Liver (tissue), 9 donors: ENCODE data around the gene CRIP1. TPM values are rescaled to one million over a fixed set of nuclear protein-coding genes. Genes with fewer than 3 reads are reported as not detected.

ENCODE experiments used
- DNase-seq: peaks from one replicate; pipeline ENCODE4 v3.0.0-alpha.2; 2017; ENCODE audit warnings: low spot score
- H3K27ac ChIP-seq, 2 donors: one replicate each; pipeline ENCODE4 v1.7.0; 2013; ENCODE audit warnings: inconsistent platforms in 2 of 2, low read length in 2 of 2, control low read depth in 1 of 2, low read depth in 1 of 2, mild to moderate bottlenecking in 1 of 2
- H3K27me3 ChIP-seq, 4 donors: one replicate each; pipeline versions ENCODE4 v1.6.1 to v1.7.0; 2013; ENCODE audit warnings: low read length in 3 of 4, inconsistent platforms in 1 of 4, mild to moderate bottlenecking in 1 of 4, moderate library complexity in 1 of 4; ENCODE audit not compliant: control insufficient read depth in 4 of 4, insufficient read depth in 4 of 4
- H3K36me3 ChIP-seq, 4 donors: one replicate each; pipeline versions ENCODE4 v1.6.1 to v1.7.0; 2013; ENCODE audit warnings: low read length in 3 of 4, mild to moderate bottlenecking in 3 of 4, low read depth in 1 of 4, moderate library complexity in 1 of 4; ENCODE audit not compliant: control insufficient read depth in 4 of 4, insufficient read depth in 3 of 4
- H3K4me1 ChIP-seq, 4 donors: one replicate each; pipeline versions ENCODE4 v1.6.1 to v1.7.0; 2013; ENCODE audit warnings: low read length in 3 of 4, mild to moderate bottlenecking in 3 of 4, moderate library complexity in 1 of 4; ENCODE audit not compliant: control insufficient read depth in 4 of 4, insufficient read depth in 4 of 4
- H3K4me3 ChIP-seq, 3 donors: one replicate each; pipeline versions ENCODE4 v1.6.1 to v1.7.0; 2013; ENCODE audit warnings: low read length in 3 of 3, control low read depth in 1 of 3, low read depth in 1 of 3, mild to moderate bottlenecking in 1 of 3
- H3K9ac ChIP-seq, 2 donors: one replicate each; pipeline ENCODE4 v1.7.0; 2013; ENCODE audit warnings: low read length in 2 of 2, mild to moderate bottlenecking in 2 of 2, moderate library complexity in 2 of 2, control low read depth in 1 of 2, low read depth in 1 of 2
- H3K9me3 ChIP-seq, 4 donors: one replicate each; pipeline versions ENCODE4 v1.6.1 to v1.7.0; 2013; ENCODE audit warnings: low read length in 3 of 4; ENCODE audit not compliant: control insufficient read depth in 4 of 4
- EGR1 ChIP-seq, 2 donors: IDR thresholded peaks; 2 replicates each; pipeline ENCODE4 v1.6.1; 2016 to 2018; ENCODE audit warnings: antibody characterized with exemption in 2 of 2, low read depth in 2 of 2
- FOXA1 ChIP-seq: IDR thresholded peaks from 2 replicates; pipeline ENCODE4 v1.6.1; 2016; ENCODE audit warnings: antibody characterized with exemption
- FOXA2 ChIP-seq: IDR thresholded peaks from 2 replicates; pipeline ENCODE4 v1.6.1; 2016; ENCODE audit warnings: antibody characterized with exemption
- GABPA ChIP-seq, 2 donors: IDR thresholded peaks in 1 of 2; conservative IDR thresholded peaks in 1 of 2; 2 replicates each; pipeline ENCODE4 v1.6.1; 2016; ENCODE audit warnings: antibody characterized with exemption in 2 of 2, mild to moderate bottlenecking in 1 of 2, moderate library complexity in 1 of 2
- HNF4A ChIP-seq, 2 donors: conservative IDR thresholded peaks; 2 replicates each; pipeline ENCODE4 v1.6.1; 2016; ENCODE audit warnings: antibody characterized with exemption in 2 of 2, mild to moderate bottlenecking in 2 of 2
- HNF4G ChIP-seq: IDR thresholded peaks from 2 replicates; pipeline ENCODE4 v1.6.1; 2016; ENCODE audit warnings: antibody characterized with exemption
- JUND ChIP-seq, 2 donors: IDR thresholded peaks; 2 replicates each; pipeline ENCODE4 v1.6.1; 2016; ENCODE audit warnings: antibody characterized with exemption in 2 of 2
- NR2F2 ChIP-seq: IDR thresholded peaks from 2 replicates; pipeline ENCODE4 v1.6.1; 2016; ENCODE audit warnings: antibody characterized with exemption
- RAD21 ChIP-seq, 2 donors: IDR thresholded peaks; 2 replicates each; pipeline ENCODE4 v1.6.1; 2016; ENCODE audit warnings: antibody characterized with exemption in 2 of 2, mild to moderate bottlenecking in 2 of 2
- RXRA ChIP-seq, 2 donors: IDR thresholded peaks; 2 replicates each; pipeline ENCODE4 v1.6.1; 2017 to 2018; ENCODE audit warnings: antibody characterized with exemption in 2 of 2, mild to moderate bottlenecking in 1 of 2
- SP1 ChIP-seq: IDR thresholded peaks from 2 replicates; pipeline ENCODE4 v1.6.1; 2018; ENCODE audit warnings: antibody characterized with exemption, mild to moderate bottlenecking
- TAF1 ChIP-seq: conservative IDR thresholded peaks from 2 replicates; pipeline ENCODE4 v1.6.1; 2016; ENCODE audit warnings: antibody characterized with exemption, mild to moderate bottlenecking
- YY1 ChIP-seq: IDR thresholded peaks from 2 replicates; pipeline ENCODE4 v1.6.1; 2016; ENCODE audit warnings: antibody characterized with exemption, mild to moderate bottlenecking
- WGBS: extraction: QIAGEN DNeasy Blood & Tissue Kit; methylation state at CpG from one replicate; pipeline ENCODE4 v1.1.7; 2013; 5-methylcytosine and 5-hydroxymethylcytosine counted together
- polyA plus RNA-seq, 2 donors: library from polyadenylated mRNA; stranded (reverse) in 1 of 2; unstranded in 1 of 2; fragments of 200-250 nt in 1 of 2; fragments of >200 nt in 1 of 2; fragmentation: Nextera tagmentation in 1 of 2; extraction: Ambion mirVana in 1 of 2; gene quantifications; one replicate each; pipeline versions ENCODE4 v1.2.1 to v1.2.3, GENCODE V29; 2013 to 2015
- total RNA-seq, 2 donors: library from RNA; depleted of rRNA; stranded (reverse); fragments of >200 nt; gene quantifications; one replicate each; pipeline ENCODE4 v1.2.3, GENCODE V29; 2014
- TF ChIP-seq, protein P1 (sequence below): fragments of 150-350 bp; IDR thresholded peaks from 2 replicates; pipeline ENCODE4 v1.5.1; 2017; ENCODE audit warnings: improper control_type of control experiment, low read depth, low read length; ENCODE audit not compliant: missing input control
- TF ChIP-seq, protein P2 (sequence below): IDR thresholded peaks from 2 replicates; pipeline ENCODE4 v1.6.1; 2016; ENCODE audit warnings: antibody characterized with exemption, mild to moderate bottlenecking
- TF ChIP-seq, protein P3 (sequence below): IDR thresholded peaks from 2 replicates; pipeline ENCODE4 v1.6.1; 2016; ENCODE audit warnings: antibody characterized with exemption
- TF ChIP-seq, protein P4 (sequence below): IDR thresholded peaks from 2 replicates; pipeline ENCODE4 v1.6.1; 2016; ENCODE audit warnings: antibody characterized with exemption
- TF ChIP-seq, protein P5 (sequence below): IDR thresholded peaks from 2 replicates; pipeline ENCODE4 v1.6.1; 2016; ENCODE audit warnings: antibody characterized with exemption
- donor health status: healthy.
- donor health status: healthy.
- donor health status: healthy.
- donor health status: healthy.
- donor health status: healthy.

Gene CRIP1
- total and polyA plus RNA-seq, 4 donors: 1.4 to 11.4 (median 3.9) TPM

DNA sequence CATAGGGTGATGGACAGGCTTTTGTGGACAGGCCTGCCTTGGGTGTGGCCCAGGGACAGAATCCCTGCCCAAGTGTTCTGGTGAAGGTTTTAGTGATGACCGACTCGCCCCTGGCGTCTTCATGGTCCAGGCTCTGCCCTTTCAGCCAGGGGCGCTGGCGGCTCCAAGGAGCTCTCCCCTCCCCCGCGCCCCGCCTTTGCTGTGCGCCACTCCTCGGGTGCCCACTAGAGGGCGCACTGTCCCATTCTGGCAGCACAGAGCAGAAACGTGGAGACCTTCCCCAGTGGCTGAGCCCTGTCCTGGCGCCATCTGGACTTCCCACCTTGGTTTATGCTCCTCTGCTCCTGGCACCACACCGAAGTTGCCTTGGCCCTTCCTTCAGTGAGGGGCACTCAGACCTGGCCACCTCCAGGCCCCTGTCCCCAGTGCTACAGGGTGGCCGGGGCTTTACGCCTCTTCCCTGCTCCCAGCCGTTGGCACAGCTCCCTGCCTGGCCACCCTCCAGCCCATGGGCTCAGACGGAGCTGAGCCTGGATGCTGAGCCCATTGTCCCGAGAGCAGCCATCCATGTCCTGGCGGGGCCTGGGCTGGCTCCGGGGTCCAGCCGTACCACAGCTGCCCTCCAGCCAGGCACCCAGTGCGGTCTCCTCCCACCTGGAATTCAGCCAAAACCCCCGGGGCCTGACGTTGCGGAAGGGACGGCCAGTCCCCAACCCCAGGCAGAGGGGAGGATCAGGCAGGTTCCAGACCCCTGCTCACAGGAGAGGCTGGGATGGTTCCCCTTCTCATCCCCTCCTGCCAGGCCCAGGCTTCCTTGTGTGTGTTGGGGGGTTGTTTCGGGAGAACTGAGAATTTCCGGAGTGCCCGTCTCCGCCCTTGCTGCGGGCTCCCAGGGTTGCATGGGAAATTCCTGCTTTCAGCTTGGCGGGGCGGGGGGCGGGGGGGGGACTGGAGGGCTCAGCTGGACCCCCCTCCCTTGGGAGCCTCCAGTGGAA, 5.6 kb upstream of the CRIP1 start:
- peak; percentile 4 for TF ChIP-seq SP1
- TF ChIP-seq NR2F2: no peak
- no peak for TF ChIP-seq EGR1 (IDR thresholded peaks at IDR 0.05; ENCODE audit: low read depth in 2 of 2)
- TF ChIP-seq RAD21 (IDR thresholded peaks at IDR 0.05): peak; percentile 76 to 84
- peak; percentile 23 for TF ChIP-seq YY1
- TF ChIP-seq, protein P1, sequence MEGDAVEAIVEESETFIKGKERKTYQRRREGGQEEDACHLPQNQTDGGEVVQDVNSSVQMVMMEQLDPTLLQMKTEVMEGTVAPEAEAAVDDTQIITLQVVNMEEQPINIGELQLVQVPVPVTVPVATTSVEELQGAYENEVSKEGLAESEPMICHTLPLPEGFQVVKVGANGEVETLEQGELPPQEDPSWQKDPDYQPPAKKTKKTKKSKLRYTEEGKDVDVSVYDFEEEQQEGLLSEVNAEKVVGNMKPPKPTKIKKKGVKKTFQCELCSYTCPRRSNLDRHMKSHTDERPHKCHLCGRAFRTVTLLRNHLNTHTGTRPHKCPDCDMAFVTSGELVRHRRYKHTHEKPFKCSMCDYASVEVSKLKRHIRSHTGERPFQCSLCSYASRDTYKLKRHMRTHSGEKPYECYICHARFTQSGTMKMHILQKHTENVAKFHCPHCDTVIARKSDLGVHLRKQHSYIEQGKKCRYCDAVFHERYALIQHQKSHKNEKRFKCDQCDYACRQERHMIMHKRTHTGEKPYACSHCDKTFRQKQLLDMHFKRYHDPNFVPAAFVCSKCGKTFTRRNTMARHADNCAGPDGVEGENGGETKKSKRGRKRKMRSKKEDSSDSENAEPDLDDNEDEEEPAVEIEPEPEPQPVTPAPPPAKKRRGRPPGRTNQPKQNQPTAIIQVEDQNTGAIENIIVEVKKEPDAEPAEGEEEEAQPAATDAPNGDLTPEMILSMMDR: peak; percentile 99
- peak; percentile 9 to 24 for TF ChIP-seq RXRA (IDR thresholded peaks at IDR 0.05)
- Histone ChIP-seq H3K27ac (peak overlapping the region; percentile 85 to 88), H3K9ac (peak overlapping the region in 1 of 2 donors; percentile 71), H3K27me3 (no peaks in the 10 kb centered on the region), H3K4me3 (peak overlapping the region in 1 of 3 donors; percentile 14), H3K4me1 (peaks cover 19 to 41% (median 26%) of the 10 kb centered on the region in 4 donors), H3K36me3 (peaks cover 0 to 1% (median 0%) of the 10 kb centered on the region in 4 donors), H3K9me3 (no peaks in the 10 kb centered on the region)
- peak; percentile 90 for DNase-seq
- 1% methylated on average over 35 of the region's 35 CpGs for WGBS

DNA sequence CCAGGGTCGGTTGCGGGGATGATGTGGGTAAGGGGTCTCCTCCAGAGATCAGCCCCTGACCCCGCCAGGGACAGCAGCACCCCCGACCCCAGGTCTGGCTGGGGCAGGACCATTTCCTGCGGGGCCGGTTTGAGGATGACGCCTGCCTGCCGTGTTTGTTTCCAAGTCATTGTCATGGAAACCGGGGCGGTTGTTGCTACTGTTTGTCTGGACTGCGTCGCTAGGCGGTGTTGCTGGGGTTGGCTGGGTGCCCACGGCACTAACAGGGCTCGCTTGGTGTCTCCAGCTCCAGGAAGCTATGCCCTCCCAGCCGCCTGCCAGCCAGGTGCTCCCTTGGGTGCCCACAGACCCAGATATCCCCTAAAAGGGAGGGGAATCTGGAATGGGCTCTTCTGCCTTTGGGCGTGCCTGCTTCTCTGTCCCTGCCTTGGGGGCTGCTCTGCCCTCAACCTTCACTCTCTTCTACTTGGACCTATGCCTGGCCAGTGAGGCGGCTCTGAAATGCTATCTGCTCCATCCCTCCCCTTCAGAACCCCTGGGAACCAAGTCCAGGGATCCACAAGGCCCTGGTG, 4.7 kb upstream of the CRIP1 start:
- Histone ChIP-seq H3K27ac (peak overlapping the region; percentile 52 to 85), H3K36me3 (peaks cover 0 to 1% (median 0%) of the 10 kb centered on the region in 4 donors), H3K9ac (no peak overlapping the region), H3K4me3 (no peak overlapping the region), H3K9me3 (no peaks in the 10 kb centered on the region), H3K4me1 (peaks cover 15 to 32% (median 17%) of the 10 kb centered on the region in 4 donors), H3K27me3 (no peaks in the 10 kb centered on the region)
- WGBS: 3% methylated on average over 18 of the region's 18 CpGs
- TF ChIP-seq, protein P2, sequence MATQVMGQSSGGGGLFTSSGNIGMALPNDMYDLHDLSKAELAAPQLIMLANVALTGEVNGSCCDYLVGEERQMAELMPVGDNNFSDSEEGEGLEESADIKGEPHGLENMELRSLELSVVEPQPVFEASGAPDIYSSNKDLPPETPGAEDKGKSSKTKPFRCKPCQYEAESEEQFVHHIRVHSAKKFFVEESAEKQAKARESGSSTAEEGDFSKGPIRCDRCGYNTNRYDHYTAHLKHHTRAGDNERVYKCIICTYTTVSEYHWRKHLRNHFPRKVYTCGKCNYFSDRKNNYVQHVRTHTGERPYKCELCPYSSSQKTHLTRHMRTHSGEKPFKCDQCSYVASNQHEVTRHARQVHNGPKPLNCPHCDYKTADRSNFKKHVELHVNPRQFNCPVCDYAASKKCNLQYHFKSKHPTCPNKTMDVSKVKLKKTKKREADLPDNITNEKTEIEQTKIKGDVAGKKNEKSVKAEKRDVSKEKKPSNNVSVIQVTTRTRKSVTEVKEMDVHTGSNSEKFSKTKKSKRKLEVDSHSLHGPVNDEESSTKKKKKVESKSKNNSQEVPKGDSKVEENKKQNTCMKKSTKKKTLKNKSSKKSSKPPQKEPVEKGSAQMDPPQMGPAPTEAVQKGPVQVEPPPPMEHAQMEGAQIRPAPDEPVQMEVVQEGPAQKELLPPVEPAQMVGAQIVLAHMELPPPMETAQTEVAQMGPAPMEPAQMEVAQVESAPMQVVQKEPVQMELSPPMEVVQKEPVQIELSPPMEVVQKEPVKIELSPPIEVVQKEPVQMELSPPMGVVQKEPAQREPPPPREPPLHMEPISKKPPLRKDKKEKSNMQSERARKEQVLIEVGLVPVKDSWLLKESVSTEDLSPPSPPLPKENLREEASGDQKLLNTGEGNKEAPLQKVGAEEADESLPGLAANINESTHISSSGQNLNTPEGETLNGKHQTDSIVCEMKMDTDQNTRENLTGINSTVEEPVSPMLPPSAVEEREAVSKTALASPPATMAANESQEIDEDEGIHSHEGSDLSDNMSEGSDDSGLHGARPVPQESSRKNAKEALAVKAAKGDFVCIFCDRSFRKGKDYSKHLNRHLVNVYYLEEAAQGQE: peak; percentile 55
- TF ChIP-seq RXRA (IDR thresholded peaks at IDR 0.05) (peak in 1 of 2 donors; percentile 39), GABPA (IDR thresholded peaks at IDR 0.05 in 1 of 2, conservative IDR thresholded peaks at IDR 0.05 in 1 of 2) (peak in 1 of 2 donors; percentile 38), FOXA2 (no peak), HNF4A (conservative IDR thresholded peaks at IDR 0.05) (peak in 1 of 2 donors; percentile 27), YY1 (no peak), NR2F2 (peak; percentile 73), FOXA1 (peak; percentile 12), JUND (IDR thresholded peaks at IDR 0.05) (no peak), EGR1 (IDR thresholded peaks at IDR 0.05; ENCODE audit: low read depth in 2 of 2) (no peak), TAF1 (no peak), SP1 (peak; percentile 59), HNF4G (no peak), RAD21 (IDR thresholded peaks at IDR 0.05) (peak; percentile 19 to 26)
- TF ChIP-seq, protein P3, sequence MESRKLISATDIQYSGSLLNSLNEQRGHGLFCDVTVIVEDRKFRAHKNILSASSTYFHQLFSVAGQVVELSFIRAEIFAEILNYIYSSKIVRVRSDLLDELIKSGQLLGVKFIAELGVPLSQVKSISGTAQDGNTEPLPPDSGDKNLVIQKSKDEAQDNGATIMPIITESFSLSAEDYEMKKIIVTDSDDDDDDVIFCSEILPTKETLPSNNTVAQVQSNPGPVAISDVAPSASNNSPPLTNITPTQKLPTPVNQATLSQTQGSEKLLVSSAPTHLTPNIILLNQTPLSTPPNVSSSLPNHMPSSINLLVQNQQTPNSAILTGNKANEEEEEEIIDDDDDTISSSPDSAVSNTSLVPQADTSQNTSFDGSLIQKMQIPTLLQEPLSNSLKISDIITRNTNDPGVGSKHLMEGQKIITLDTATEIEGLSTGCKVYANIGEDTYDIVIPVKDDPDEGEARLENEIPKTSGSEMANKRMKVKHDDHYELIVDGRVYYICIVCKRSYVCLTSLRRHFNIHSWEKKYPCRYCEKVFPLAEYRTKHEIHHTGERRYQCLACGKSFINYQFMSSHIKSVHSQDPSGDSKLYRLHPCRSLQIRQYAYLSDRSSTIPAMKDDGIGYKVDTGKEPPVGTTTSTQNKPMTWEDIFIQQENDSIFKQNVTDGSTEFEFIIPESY: no peak
- TF ChIP-seq, protein P4, sequence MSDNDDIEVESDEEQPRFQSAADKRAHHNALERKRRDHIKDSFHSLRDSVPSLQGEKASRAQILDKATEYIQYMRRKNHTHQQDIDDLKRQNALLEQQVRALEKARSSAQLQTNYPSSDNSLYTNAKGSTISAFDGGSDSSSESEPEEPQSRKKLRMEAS: no peak
- TF ChIP-seq, protein P5, sequence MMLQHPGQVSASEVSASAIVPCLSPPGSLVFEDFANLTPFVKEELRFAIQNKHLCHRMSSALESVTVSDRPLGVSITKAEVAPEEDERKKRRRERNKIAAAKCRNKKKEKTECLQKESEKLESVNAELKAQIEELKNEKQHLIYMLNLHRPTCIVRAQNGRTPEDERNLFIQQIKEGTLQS: no peak
- TF ChIP-seq, protein P1: peak; percentile 11
- DNase-seq: peak; percentile 81
